ENCODE measurements around the gene IL17RD. TPM values are rescaled to one million over a fixed set of nuclear protein-coding genes. Genes with fewer than 3 reads are reported as not detected.

IL17RD gene
- polyA plus RNA-seq, 1 of the 3 experiments (the other 2 are of a cell fraction): 2.4 TPM

- CTCF ChIA-PET: no interaction called here
- H3K4me1 ChIP-seq (ENCODE audit: control insufficient read depth in 1 of 2, insufficient read depth in 2 of 2, low read depth in 1 of 2, low read length in 1 of 2): peaks cover 0 to 2% of the 10 kb centered on the region in 2 experiments; a peak in 1 of 4 replicates
- H3K79me2 ChIP-seq (ENCODE audit: insufficient read depth): no peaks in the 10 kb centered on the region
- DNase-seq: no peak
- no peaks in the 10 kb centered on the region for H3K9me2 ChIP-seq
- no peak overlapping the region for H2AFZ ChIP-seq (ENCODE audit: low read depth)
- H3K27me3 ChIP-seq (ENCODE audit: insufficient read depth): no peaks in the 10 kb centered on the region
- H4K20me1 ChIP-seq (ENCODE audit: insufficient read depth): no peaks in the 10 kb centered on the region
- H3K27ac ChIP-seq (ENCODE audit: low read depth in 2 of 2, low read length in 1 of 2): no peak overlapping the region
- H3K36me3 ChIP-seq (replicated peaks in 1 of 2; ENCODE audit: control insufficient read depth in 1 of 2, insufficient read depth in 2 of 2, low read length in 1 of 2): no peaks in the 10 kb centered on the region
- no peak for TF ChIP-seq ELF1 (IDR thresholded peaks at IDR 0.05)
- no peak for TF ChIP-seq TAF1 (IDR thresholded peaks at IDR 0.05; ENCODE audit: borderline replicate concordance, low read depth, low read length)
- no peak for TF ChIP-seq NFIC (IDR thresholded peaks at IDR 0.05; ENCODE audit: borderline replicate concordance)
- TF ChIP-seq, protein P1, sequence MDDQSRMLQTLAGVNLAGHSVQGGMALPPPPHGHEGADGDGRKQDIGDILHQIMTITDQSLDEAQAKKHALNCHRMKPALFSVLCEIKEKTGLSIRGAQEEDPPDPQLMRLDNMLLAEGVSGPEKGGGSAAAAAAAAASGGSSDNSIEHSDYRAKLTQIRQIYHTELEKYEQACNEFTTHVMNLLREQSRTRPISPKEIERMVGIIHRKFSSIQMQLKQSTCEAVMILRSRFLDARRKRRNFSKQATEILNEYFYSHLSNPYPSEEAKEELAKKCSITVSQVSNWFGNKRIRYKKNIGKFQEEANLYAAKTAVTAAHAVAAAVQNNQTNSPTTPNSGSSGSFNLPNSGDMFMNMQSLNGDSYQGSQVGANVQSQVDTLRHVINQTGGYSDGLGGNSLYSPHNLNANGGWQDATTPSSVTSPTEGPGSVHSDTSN (IDR thresholded peaks at IDR 0.05): no peak
- TF ChIP-seq, protein P2, sequence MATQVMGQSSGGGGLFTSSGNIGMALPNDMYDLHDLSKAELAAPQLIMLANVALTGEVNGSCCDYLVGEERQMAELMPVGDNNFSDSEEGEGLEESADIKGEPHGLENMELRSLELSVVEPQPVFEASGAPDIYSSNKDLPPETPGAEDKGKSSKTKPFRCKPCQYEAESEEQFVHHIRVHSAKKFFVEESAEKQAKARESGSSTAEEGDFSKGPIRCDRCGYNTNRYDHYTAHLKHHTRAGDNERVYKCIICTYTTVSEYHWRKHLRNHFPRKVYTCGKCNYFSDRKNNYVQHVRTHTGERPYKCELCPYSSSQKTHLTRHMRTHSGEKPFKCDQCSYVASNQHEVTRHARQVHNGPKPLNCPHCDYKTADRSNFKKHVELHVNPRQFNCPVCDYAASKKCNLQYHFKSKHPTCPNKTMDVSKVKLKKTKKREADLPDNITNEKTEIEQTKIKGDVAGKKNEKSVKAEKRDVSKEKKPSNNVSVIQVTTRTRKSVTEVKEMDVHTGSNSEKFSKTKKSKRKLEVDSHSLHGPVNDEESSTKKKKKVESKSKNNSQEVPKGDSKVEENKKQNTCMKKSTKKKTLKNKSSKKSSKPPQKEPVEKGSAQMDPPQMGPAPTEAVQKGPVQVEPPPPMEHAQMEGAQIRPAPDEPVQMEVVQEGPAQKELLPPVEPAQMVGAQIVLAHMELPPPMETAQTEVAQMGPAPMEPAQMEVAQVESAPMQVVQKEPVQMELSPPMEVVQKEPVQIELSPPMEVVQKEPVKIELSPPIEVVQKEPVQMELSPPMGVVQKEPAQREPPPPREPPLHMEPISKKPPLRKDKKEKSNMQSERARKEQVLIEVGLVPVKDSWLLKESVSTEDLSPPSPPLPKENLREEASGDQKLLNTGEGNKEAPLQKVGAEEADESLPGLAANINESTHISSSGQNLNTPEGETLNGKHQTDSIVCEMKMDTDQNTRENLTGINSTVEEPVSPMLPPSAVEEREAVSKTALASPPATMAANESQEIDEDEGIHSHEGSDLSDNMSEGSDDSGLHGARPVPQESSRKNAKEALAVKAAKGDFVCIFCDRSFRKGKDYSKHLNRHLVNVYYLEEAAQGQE (IDR thresholded peaks at IDR 0.05; ENCODE audit: low read depth, low read length): no peak
- TF ChIP-seq SMC3 (IDR thresholded peaks at IDR 0.05; ENCODE audit: low read depth, low read length): no peak
- no peak for TF ChIP-seq GATA2 (CRISPR knock-in tag; IDR thresholded peaks at IDR 0.05)
- TF ChIP-seq FOSL2 (IDR thresholded peaks at IDR 0.05; ENCODE audit: borderline replicate concordance, low read depth): no peak
- no peak for TF ChIP-seq TEAD4 (IDR thresholded peaks at IDR 0.05; ENCODE audit: borderline replicate concordance, insufficient read depth)
- no peak for TF ChIP-seq EZH2phosphoT487 (IDR thresholded peaks at IDR 0.05; ENCODE audit: borderline replicate concordance, low read depth)
- TF ChIP-seq RXRA (IDR thresholded peaks at IDR 0.05; ENCODE audit: borderline replicate concordance, low read depth): no peak
- TF ChIP-seq, protein P3, sequence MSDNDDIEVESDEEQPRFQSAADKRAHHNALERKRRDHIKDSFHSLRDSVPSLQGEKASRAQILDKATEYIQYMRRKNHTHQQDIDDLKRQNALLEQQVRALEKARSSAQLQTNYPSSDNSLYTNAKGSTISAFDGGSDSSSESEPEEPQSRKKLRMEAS (IDR thresholded peaks at IDR 0.05; ENCODE audit: low read depth): no peak
- TF ChIP-seq, protein P4, sequence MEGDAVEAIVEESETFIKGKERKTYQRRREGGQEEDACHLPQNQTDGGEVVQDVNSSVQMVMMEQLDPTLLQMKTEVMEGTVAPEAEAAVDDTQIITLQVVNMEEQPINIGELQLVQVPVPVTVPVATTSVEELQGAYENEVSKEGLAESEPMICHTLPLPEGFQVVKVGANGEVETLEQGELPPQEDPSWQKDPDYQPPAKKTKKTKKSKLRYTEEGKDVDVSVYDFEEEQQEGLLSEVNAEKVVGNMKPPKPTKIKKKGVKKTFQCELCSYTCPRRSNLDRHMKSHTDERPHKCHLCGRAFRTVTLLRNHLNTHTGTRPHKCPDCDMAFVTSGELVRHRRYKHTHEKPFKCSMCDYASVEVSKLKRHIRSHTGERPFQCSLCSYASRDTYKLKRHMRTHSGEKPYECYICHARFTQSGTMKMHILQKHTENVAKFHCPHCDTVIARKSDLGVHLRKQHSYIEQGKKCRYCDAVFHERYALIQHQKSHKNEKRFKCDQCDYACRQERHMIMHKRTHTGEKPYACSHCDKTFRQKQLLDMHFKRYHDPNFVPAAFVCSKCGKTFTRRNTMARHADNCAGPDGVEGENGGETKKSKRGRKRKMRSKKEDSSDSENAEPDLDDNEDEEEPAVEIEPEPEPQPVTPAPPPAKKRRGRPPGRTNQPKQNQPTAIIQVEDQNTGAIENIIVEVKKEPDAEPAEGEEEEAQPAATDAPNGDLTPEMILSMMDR (IDR thresholded peaks at IDR 0.05): no peak
- TF ChIP-seq, protein P5, sequence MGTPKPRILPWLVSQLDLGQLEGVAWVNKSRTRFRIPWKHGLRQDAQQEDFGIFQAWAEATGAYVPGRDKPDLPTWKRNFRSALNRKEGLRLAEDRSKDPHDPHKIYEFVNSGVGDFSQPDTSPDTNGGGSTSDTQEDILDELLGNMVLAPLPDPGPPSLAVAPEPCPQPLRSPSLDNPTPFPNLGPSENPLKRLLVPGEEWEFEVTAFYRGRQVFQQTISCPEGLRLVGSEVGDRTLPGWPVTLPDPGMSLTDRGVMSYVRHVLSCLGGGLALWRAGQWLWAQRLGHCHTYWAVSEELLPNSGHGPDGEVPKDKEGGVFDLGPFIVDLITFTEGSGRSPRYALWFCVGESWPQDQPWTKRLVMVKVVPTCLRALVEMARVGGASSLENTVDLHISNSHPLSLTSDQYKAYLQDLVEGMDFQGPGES (IDR thresholded peaks at IDR 0.05; ENCODE audit: low read depth, low read length): no peak
- no peak for TF ChIP-seq GABPA (IDR thresholded peaks at IDR 0.05; ENCODE audit: low read depth)
- no peak for TF ChIP-seq FOXM1 (IDR thresholded peaks at IDR 0.05; ENCODE audit: low read depth)
- no peak for TF ChIP-seq YY1 (IDR thresholded peaks at IDR 0.05; ENCODE audit: low read depth)
- TF ChIP-seq CHD2 (IDR thresholded peaks at IDR 0.05; ENCODE audit: low read length, partially characterized antibody): no peak
- no peaks in the 10 kb centered on the region for H3K9me3 ChIP-seq
- POLR2A ChIA-PET: no interaction called here
- WGBS (ENCODE audit: low lambda C conversion rate): 84% methylated on average over 5 of the region's 5 CpGs
- peaks cover 2% of the 10 kb centered on the region for H3F3A ChIP-seq (replicated peaks; ENCODE audit: insufficient read depth)
- no peak overlapping the region for H3K4me2 ChIP-seq
- H3K4me3 ChIP-seq (ENCODE audit: low read depth in 2 of 2, low read length in 1 of 2): no peak overlapping the region
- H3K9ac ChIP-seq: no peak overlapping the region
Measured at GRCh38 chr3:57052662-57053061, 112.5 kb downstream of the IL17RD start.

All from SK-N-SH (cell line).